K562 (cell line): ENCODE results near the gene SIGLEC11. TPM values are rescaled to one million over a fixed set of nuclear protein-coding genes. Genes with fewer than 3 reads are reported as not detected.

Experiments used
- KHSRP ChIP-seq: fragments of 450-650 bp; IDR thresholded peaks from 2 replicates; pipeline ENCODE4 v1.6.1; 2017
- LARP7 ChIP-seq: fragments of 450-650 bp; IDR thresholded peaks from 2 replicates; pipeline ENCODE4 v1.6.1; 2016
- ZNF217 ChIP-seq: sonication (generic); formaldehyde crosslinking; IDR thresholded peaks from 2 replicates; pipeline ENCODE4 v1.8.0; 2022; ENCODE audit warnings: mild to moderate bottlenecking, missing genetic modification reagents
- polyA plus RNA-seq, 8 experiments: library from polyadenylated mRNA; depleted of rRNA in 4 of 8; stranded (reverse) in 5 of 8; unstranded in 3 of 8; fragments of >200 nt; fragmentation: Nextera tagmentation in 2 of 8; fragmentation: Illumina TruSeq in 1 of 8; extraction: Ambion mirVana in 2 of 8; extraction: Trizol in 1 of 8; gene quantifications; 2 replicates each; pipeline versions ENCODE4 v1.2.1 to v1.2.3, GENCODE V29; 2011 to 2014; ENCODE audit warnings: inconsistent platforms in 1 of 8, missing spikeins in 1 of 8
- total RNA-seq, 7 experiments: library from RNA; depleted of rRNA in 6 of 7; stranded (reverse); fragments of >200 nt in 6 of 7; fragmentation: Illumina TruSeq in 2 of 7; extraction: Trizol in 2 of 7; gene quantifications; 2 replicates each; pipeline versions ENCODE4 v1.2.1 to v1.2.3, GENCODE V29; 2011 to 2021; ENCODE audit warnings: low replicate concordance in 1 of 7
- TF ChIP-seq, protein P1 (sequence below), 2 experiments: fragments of 450-650 bp; IDR thresholded peaks; 2 replicates each; pipeline ENCODE4 v1.6.1; 2018; ENCODE audit warnings: mild to moderate bottlenecking in 2 of 2, low read depth in 1 of 2; ENCODE audit not compliant: partially characterized antibody in 2 of 2
- TF ChIP-seq, protein P2 (sequence below): fragments of 450-650 bp; formaldehyde crosslinking; IDR thresholded peaks from 2 replicates; pipeline ENCODE4 v1.4.0; 2022; ENCODE audit warnings: missing genetic modification characterization
- TF ChIP-seq, protein P3 (sequence below): sonication (generic); formaldehyde crosslinking; IDR thresholded peaks from 2 replicates; pipeline ENCODE4 v1.8.1; 2023; ENCODE audit warnings: mild to moderate bottlenecking, missing genetic modification reagents
- TF ChIP-seq, protein P4 (sequence below): fragments of 450-650 bp; IDR thresholded peaks from 2 replicates; pipeline ENCODE4 v1.6.1; 2016
- TF ChIP-seq, protein P5 (sequence below): fragments of 450-650 bp; formaldehyde crosslinking; conservative IDR thresholded peaks from 2 replicates; pipeline ENCODE4 v1.4.0; 2022; ENCODE audit warnings: mild to moderate bottlenecking, missing genetic modification characterization

The SIGLEC11 gene
- total and polyA plus RNA-seq, 9 of the 15 experiments (the other 6 are each of a cell fraction or from before 2014, with no cell fraction given): not detected

DNA sequence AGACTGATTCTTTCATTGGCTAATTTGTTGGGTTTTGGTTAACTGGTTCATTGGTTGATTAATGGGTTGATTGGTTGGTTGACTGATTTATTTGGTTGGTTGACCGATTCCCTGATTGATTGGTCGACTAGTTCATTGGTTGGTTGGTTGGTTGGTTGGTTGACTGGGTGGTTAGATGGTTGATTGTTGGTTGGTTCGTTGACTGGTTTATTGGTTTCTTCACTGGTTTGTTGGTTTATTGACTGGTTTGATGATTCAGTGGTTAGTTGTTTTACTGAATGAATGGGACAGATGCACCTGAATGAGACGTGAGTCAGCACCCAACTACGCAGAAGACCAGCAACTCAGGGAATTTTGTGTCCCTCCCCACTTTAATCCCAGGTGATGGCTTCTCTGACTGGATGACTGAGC lies 28.9 kb downstream of the SIGLEC11 start (continued):
- TF ChIP-seq, protein P1, sequence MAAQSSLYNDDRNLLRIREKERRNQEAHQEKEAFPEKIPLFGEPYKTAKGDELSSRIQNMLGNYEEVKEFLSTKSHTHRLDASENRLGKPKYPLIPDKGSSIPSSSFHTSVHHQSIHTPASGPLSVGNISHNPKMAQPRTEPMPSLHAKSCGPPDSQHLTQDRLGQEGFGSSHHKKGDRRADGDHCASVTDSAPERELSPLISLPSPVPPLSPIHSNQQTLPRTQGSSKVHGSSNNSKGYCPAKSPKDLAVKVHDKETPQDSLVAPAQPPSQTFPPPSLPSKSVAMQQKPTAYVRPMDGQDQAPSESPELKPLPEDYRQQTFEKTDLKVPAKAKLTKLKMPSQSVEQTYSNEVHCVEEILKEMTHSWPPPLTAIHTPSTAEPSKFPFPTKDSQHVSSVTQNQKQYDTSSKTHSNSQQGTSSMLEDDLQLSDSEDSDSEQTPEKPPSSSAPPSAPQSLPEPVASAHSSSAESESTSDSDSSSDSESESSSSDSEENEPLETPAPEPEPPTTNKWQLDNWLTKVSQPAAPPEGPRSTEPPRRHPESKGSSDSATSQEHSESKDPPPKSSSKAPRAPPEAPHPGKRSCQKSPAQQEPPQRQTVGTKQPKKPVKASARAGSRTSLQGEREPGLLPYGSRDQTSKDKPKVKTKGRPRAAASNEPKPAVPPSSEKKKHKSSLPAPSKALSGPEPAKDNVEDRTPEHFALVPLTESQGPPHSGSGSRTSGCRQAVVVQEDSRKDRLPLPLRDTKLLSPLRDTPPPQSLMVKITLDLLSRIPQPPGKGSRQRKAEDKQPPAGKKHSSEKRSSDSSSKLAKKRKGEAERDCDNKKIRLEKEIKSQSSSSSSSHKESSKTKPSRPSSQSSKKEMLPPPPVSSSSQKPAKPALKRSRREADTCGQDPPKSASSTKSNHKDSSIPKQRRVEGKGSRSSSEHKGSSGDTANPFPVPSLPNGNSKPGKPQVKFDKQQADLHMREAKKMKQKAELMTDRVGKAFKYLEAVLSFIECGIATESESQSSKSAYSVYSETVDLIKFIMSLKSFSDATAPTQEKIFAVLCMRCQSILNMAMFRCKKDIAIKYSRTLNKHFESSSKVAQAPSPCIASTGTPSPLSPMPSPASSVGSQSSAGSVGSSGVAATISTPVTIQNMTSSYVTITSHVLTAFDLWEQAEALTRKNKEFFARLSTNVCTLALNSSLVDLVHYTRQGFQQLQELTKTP (IDR thresholded peaks at IDR 0.05; ENCODE audit: low read depth in 1 of 2, partially characterized antibody in 2 of 2): peak in 1 of 2 experiments; percentile 49
- TF ChIP-seq, protein P2, sequence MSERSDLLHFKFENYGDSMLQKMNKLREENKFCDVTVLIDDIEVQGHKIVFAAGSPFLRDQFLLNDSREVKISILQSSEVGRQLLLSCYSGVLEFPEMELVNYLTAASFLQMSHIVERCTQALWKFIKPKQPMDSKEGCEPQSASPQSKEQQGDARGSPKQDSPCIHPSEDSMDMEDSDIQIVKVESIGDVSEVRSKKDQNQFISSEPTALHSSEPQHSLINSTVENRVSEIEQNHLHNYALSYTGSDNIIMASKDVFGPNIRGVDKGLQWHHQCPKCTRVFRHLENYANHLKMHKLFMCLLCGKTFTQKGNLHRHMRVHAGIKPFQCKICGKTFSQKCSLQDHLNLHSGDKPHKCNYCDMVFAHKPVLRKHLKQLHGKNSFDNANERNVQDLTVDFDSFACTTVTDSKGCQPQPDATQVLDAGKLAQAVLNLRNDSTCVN: peak; percentile 98
- TF ChIP-seq ZNF217 (CRISPR knock-in tag) (no peak), LARP7 (peak; percentile 70; the same call in 1 of the 2 replicates), KHSRP (peak; percentile 52; the same call in 1 of the 2 replicates)
- TF ChIP-seq, protein P3, sequence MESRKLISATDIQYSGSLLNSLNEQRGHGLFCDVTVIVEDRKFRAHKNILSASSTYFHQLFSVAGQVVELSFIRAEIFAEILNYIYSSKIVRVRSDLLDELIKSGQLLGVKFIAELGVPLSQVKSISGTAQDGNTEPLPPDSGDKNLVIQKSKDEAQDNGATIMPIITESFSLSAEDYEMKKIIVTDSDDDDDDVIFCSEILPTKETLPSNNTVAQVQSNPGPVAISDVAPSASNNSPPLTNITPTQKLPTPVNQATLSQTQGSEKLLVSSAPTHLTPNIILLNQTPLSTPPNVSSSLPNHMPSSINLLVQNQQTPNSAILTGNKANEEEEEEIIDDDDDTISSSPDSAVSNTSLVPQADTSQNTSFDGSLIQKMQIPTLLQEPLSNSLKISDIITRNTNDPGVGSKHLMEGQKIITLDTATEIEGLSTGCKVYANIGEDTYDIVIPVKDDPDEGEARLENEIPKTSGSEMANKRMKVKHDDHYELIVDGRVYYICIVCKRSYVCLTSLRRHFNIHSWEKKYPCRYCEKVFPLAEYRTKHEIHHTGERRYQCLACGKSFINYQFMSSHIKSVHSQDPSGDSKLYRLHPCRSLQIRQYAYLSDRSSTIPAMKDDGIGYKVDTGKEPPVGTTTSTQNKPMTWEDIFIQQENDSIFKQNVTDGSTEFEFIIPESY (CRISPR knock-in tag): no peak
- TF ChIP-seq, protein P4, sequence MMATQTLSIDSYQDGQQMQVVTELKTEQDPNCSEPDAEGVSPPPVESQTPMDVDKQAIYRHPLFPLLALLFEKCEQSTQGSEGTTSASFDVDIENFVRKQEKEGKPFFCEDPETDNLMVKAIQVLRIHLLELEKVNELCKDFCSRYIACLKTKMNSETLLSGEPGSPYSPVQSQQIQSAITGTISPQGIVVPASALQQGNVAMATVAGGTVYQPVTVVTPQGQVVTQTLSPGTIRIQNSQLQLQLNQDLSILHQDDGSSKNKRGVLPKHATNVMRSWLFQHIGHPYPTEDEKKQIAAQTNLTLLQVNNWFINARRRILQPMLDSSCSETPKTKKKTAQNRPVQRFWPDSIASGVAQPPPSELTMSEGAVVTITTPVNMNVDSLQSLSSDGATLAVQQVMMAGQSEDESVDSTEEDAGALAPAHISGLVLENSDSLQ: 0 out of 2 replicates have a peak, but pooled peaks have one; percentile 6
- TF ChIP-seq, protein P5, sequence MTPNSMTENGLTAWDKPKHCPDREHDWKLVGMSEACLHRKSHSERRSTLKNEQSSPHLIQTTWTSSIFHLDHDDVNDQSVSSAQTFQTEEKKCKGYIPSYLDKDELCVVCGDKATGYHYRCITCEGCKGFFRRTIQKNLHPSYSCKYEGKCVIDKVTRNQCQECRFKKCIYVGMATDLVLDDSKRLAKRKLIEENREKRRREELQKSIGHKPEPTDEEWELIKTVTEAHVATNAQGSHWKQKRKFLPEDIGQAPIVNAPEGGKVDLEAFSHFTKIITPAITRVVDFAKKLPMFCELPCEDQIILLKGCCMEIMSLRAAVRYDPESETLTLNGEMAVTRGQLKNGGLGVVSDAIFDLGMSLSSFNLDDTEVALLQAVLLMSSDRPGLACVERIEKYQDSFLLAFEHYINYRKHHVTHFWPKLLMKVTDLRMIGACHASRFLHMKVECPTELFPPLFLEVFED (CRISPR knock-in tag): peak; percentile 98
